LoVo (cell line): Measurements from ENCODE around the gene ZNF687.
"Not testable (repeated sequence)": the region's sequence is repeated elsewhere in the genome, so short reads cannot be mapped to it uniquely, and the experiment has no call there.

Source experiments
- DNase-seq: peaks from one replicate; pipeline ENCODE4 v3.0.0-alpha.2; 2016; ENCODE audit warnings: low spot score

The ZNF687 gene

GRCh38 chr1:151281969-151282882 is at the start of gene ZNF687:
ZNF687 (plus strand) TSS chr1:151282299; CDS start chr1:151286292, 3,993 bp downstream.
- peak; percentile 100 for DNase-seq

GRCh38 chr1:151235235-151235634 is 46.9 kb upstream of the ZNF687 start:
- DNase-seq = no peak

- DNase-seq = no peak
These were observed 44.2 kb upstream of the ZNF687 start for GRCh38 chr1:151237678-151238466.

GRCh38 chr1:151238467-151238739 is 43.7 kb upstream of the ZNF687 start:
- DNase-seq = no peak

- DNase-seq = no peak
These were observed 39.7 kb upstream of the ZNF687 start for GRCh38 chr1:151242442-151242841.

- DNase-seq = no peak
These were observed 38.3 kb upstream of the ZNF687 start for GRCh38 chr1:151243683-151244216.

- no peak for DNase-seq
These were observed 35.3 kb upstream of the ZNF687 start for GRCh38 chr1:151246786-151247185.

GRCh38 chr1:151251656-151252470 is 30.2 kb upstream of the ZNF687 start:
- peak; percentile 81 for DNase-seq

- peak; percentile 97 for DNase-seq
These were observed 27.6 kb upstream of the ZNF687 start, which contains the start of gene PSMD4 for GRCh38 chr1:151254217-151255213. PSMD4 (plus strand) TSS chr1:151254734; CDS start chr1:151254783, 49 bp downstream.

- DNase-seq = no peak
These were observed 26.7 kb upstream of the ZNF687 start for GRCh38 chr1:151255381-151255780.

- no peak for DNase-seq
These were observed 22.7 kb upstream of the ZNF687 start for GRCh38 chr1:151259351-151259750.

- no peak for DNase-seq
These were observed 16.5 kb upstream of the ZNF687 start for GRCh38 chr1:151265446-151266236.

GRCh38 chr1:151266315-151266714 is 15.8 kb upstream of the ZNF687 start:
- no peak for DNase-seq

GRCh38 chr1:151266821-151267220 is 15.3 kb upstream of the ZNF687 start:
- DNase-seq = no peak

- no peak for DNase-seq
These were observed 14.3 kb upstream of the ZNF687 start for GRCh38 chr1:151267760-151268159.

- DNase-seq = no peak
These were observed 8.1 kb upstream of the ZNF687 start for GRCh38 chr1:151273924-151274466.

- not testable (repeated sequence) for DNase-seq
These were observed 6.8 kb upstream of the ZNF687 start for GRCh38 chr1:151275341-151275740.

GRCh38 chr1:151277249-151277648 is 4.8 kb upstream of the ZNF687 start:
- no peak for DNase-seq

GRCh38 chr1:151281225-151281968 is 702 bp upstream of the ZNF687 start:
- peak; percentile 96 for DNase-seq
